Muscle of leg (tissue), 16 donors: ENCODE data around the gene NFKBIA. TPM values are rescaled to one million over a fixed set of nuclear protein-coding genes. Genes with fewer than 3 reads are reported as not detected.
A peak's percentile ranks its signal among the peaks of the same experiment; 100 is the strongest.
"Not testable (repeated sequence)": the region's sequence is repeated elsewhere in the genome, so short reads cannot be mapped to it uniquely, and the experiment has no call there.

Experiments used
- DNase-seq: peaks from one replicate; pipeline ENCODE4 v3.0.0; 2013
- H3K27ac ChIP-seq: one replicate; pipeline ENCODE4 v1.5.1; 2013; ENCODE audit warnings: mild to moderate bottlenecking, low read length, control low read depth
- H3K27me3 ChIP-seq: one replicate; pipeline ENCODE4 v1.6.1; 2013; ENCODE audit warnings: low read length; ENCODE audit not compliant: control insufficient read depth, insufficient read depth
- H3K36me3 ChIP-seq: one replicate; pipeline ENCODE4 v1.6.1; 2013; ENCODE audit warnings: low read length; ENCODE audit not compliant: control insufficient read depth, insufficient read depth
- H3K4me1 ChIP-seq: one replicate; pipeline ENCODE4 v1.6.1; 2013; ENCODE audit warnings: low read length; ENCODE audit not compliant: control insufficient read depth, insufficient read depth
- H3K4me3 ChIP-seq: one replicate; pipeline ENCODE4 v1.5.1; 2013; ENCODE audit warnings: low read length, control low read depth
- H3K9me3 ChIP-seq: replicated peaks from 2 replicates; pipeline ENCODE4 v1.6.1; 2013; ENCODE audit warnings: low read depth, low read length; ENCODE audit not compliant: control insufficient read depth
- WGBS: methylation state at CpG from one replicate; pipeline ENCODE4 v1.1.5; 2013; ENCODE audit warnings: missing lambda C conversion rate; ENCODE audit not compliant: insufficient coverage; 5-methylcytosine and 5-hydroxymethylcytosine counted together
- long read RNA-seq, 11 donors: transcript quantifications; one replicate each; lab custom pipeline, GENCODE V29; 2026
- polyA plus RNA-seq, 8 donors: library from polyadenylated mRNA; unstranded; fragments of 120-200 nt; gene quantifications; one replicate each; pipeline versions ENCODE4 v1.2.1 to v1.2.3, GENCODE V29; 2013; ENCODE audit warnings: inconsistent platforms in 1 of 8, low replicate concordance in 1 of 8; ENCODE audit not compliant: insufficient read length in 8 of 8, insufficient read depth in 1 of 8
- total RNA-seq: library from RNA; stranded (reverse); fragments of 120-200 nt; gene quantifications from one replicate; pipeline ENCODE4 v1.2.4, GENCODE V29; 2013

The NFKBIA gene
- total RNA-seq (63.2 TPM), polyA plus RNA-seq (10 to 100 TPM; 36.8 to 62.7 (median 48.7) TPM)
- long read RNA-seq, donor 1, transcript NFKBIA-201 (6 exons, 1,558 nt): major isoform, 5 of 8 reads
- long read RNA-seq, donor 1, partial matches to known transcripts: 0 of 8 reads
- long read RNA-seq, donor 1, other reads (novel, unspliced or antisense): 0 of 8 reads
- long read RNA-seq, donor 2, partial matches to known transcripts: 0 of 3 reads
- long read RNA-seq, donor 2, other reads (novel, unspliced or antisense): 0 of 3 reads
- long read RNA-seq, donor 3, transcript NFKBIA-201 (6 exons, 1,558 nt): major isoform, 18 of 25 reads
- long read RNA-seq, donor 3, partial matches to known transcripts: 5 of 25 reads
- long read RNA-seq, donor 3, other reads (novel, unspliced or antisense): 0 of 25 reads
- long read RNA-seq, donor 4, transcript NFKBIA-201 (6 exons, 1,558 nt): major isoform, 15 of 29 reads
- long read RNA-seq, donor 4, partial matches to known transcripts: 7 of 29 reads
- long read RNA-seq, donor 4, other reads (novel, unspliced or antisense): 0 of 29 reads
- long read RNA-seq, donor 5, transcript NFKBIA-201 (6 exons, 1,558 nt): major isoform, 50 of 72 reads
- long read RNA-seq, donor 5, partial matches to known transcripts: 14 of 72 reads
- long read RNA-seq, donor 5, other reads (novel, unspliced or antisense): 0 of 72 reads
- long read RNA-seq, donor 6, transcript NFKBIA-201 (6 exons, 1,558 nt): major isoform, 32 of 46 reads
- long read RNA-seq, donor 6, transcript NFKBIA-209 (5 exons, 1,537 nt): minor isoform, 5 of 46 reads
- long read RNA-seq, donor 6, partial matches to known transcripts: 6 of 46 reads
- long read RNA-seq, donor 6, other reads (novel, unspliced or antisense): 0 of 46 reads
- long read RNA-seq, donor 7, transcript NFKBIA-201 (6 exons, 1,558 nt): major isoform, 25 of 39 reads
- long read RNA-seq, donor 7, partial matches to known transcripts: 11 of 39 reads
- long read RNA-seq, donor 7, other reads (novel, unspliced or antisense): 0 of 39 reads
- long read RNA-seq, donor 8, transcript NFKBIA-201 (6 exons, 1,558 nt): major isoform, 24 of 28 reads
- long read RNA-seq, donor 8, partial matches to known transcripts: 0 of 28 reads
- long read RNA-seq, donor 8, other reads (novel, unspliced or antisense): 0 of 28 reads
- long read RNA-seq, donor 9, transcript NFKBIA-201 (6 exons, 1,558 nt): major isoform, 12 of 16 reads
- long read RNA-seq, donor 9, partial matches to known transcripts: 0 of 16 reads
- long read RNA-seq, donor 9, other reads (novel, unspliced or antisense): 0 of 16 reads
- long read RNA-seq, donor 10, transcript NFKBIA-201 (6 exons, 1,558 nt): major isoform, 18 of 33 reads
- long read RNA-seq, donor 10, partial matches to known transcripts: 11 of 33 reads
- long read RNA-seq, donor 10, other reads (novel, unspliced or antisense): 0 of 33 reads
- long read RNA-seq, donor 11, transcript NFKBIA-201 (6 exons, 1,558 nt): major isoform, 20 of 43 reads
- long read RNA-seq, donor 11, partial matches to known transcripts: 18 of 43 reads
- long read RNA-seq, donor 11, other reads (novel, unspliced or antisense): 0 of 43 reads

- H3K4me3 ChIP-seq: peak within 1 kb of the TSS; percentile 92
- peak; percentile 94 for DNase-seq
- peaks cover 38% of the 10 kb centered on the region for H3K36me3 ChIP-seq
- peaks cover 39% of the 10 kb centered on the region for H3K4me1 ChIP-seq
- H3K27me3 ChIP-seq: no peaks in the 10 kb centered on the region
- peak within 1 kb of the TSS; percentile 97 for H3K27ac ChIP-seq
- no peaks in the 10 kb centered on the region for H3K9me3 ChIP-seq
- under 1% methylated on average over 62 of the region's 69 CpGs for WGBS
These were observed at the start of gene NFKBIA for GRCh38 chr14:35404449-35405303. Gene NFKBIA (minus strand): TSS chr14:35404749. CDS start chr14:35404644, 105 bp downstream.

GRCh38 chr14:35446450-35446849 is 41.9 kb upstream of the NFKBIA start:
- Histone ChIP-seq H3K9me3 (no peaks in the 10 kb centered on the region), H3K27ac (no peak overlapping the region), H3K27me3 (no peaks in the 10 kb centered on the region), H3K4me3 (no peak overlapping the region), H3K36me3 (no peaks in the 10 kb centered on the region), H3K4me1 (no peaks in the 10 kb centered on the region)
- 75% methylated on average over 1 of the region's 1 CpG for WGBS
- no peak for DNase-seq

- Histone ChIP-seq H3K4me3 (no peak overlapping the region), H3K9me3 (no peaks in the 10 kb centered on the region), H3K27me3 (no peaks in the 10 kb centered on the region), H3K36me3 (no peaks in the 10 kb centered on the region), H3K4me1 (no peaks in the 10 kb centered on the region), H3K27ac (no peak overlapping the region)
- DNase-seq: no peak
- WGBS: no CpG with 5 or more reads among the region's 1 CpG
These were observed 39.6 kb upstream of the NFKBIA start for GRCh38 chr14:35444104-35444503.

- H3K36me3 ChIP-seq: no peaks in the 10 kb centered on the region
- no peak for DNase-seq
- no peak overlapping the region for H3K27ac ChIP-seq
- H3K4me3 ChIP-seq: no peak overlapping the region
- no peaks in the 10 kb centered on the region for H3K4me1 ChIP-seq
- H3K27me3 ChIP-seq: no peaks in the 10 kb centered on the region
- 100% methylated on average over 3 of the region's 4 CpGs for WGBS
- no peaks in the 10 kb centered on the region for H3K9me3 ChIP-seq
These were observed 36.6 kb upstream of the NFKBIA start for GRCh38 chr14:35441160-35441559.

- H3K27ac ChIP-seq: no peak overlapping the region
- no peaks in the 10 kb centered on the region for H3K36me3 ChIP-seq
- no peaks in the 10 kb centered on the region for H3K9me3 ChIP-seq
- 78% methylated on average over 2 of the region's 8 CpGs for WGBS
- no peaks in the 10 kb centered on the region for H3K27me3 ChIP-seq
- no peak for DNase-seq
- no peaks in the 10 kb centered on the region for H3K4me1 ChIP-seq
- H3K4me3 ChIP-seq: no peak overlapping the region
These were observed 34.6 kb upstream of the NFKBIA start for GRCh38 chr14:35438910-35439713.

- H3K27ac ChIP-seq, H3K4me3 ChIP-seq, H3K4me1 ChIP-seq, DNase-seq, H3K36me3 ChIP-seq, H3K27me3 ChIP-seq, H3K9me3 ChIP-seq: not testable (repeated sequence)
- 94% methylated on average over 6 of the region's 9 CpGs for WGBS
These were observed 33.9 kb upstream of the NFKBIA start for GRCh38 chr14:35438492-35438891.

GRCh38 chr14:35435177-35435576 is 30.6 kb upstream of the NFKBIA start:
- H3K4me3 ChIP-seq: no peak overlapping the region
- no peak for DNase-seq
- no peaks in the 10 kb centered on the region for H3K4me1 ChIP-seq
- no peaks in the 10 kb centered on the region for H3K27me3 ChIP-seq
- H3K36me3 ChIP-seq: no peaks in the 10 kb centered on the region
- H3K9me3 ChIP-seq: no peaks in the 10 kb centered on the region
- H3K27ac ChIP-seq: no peak overlapping the region

GRCh38 chr14:35433826-35434225 is 29.3 kb upstream of the NFKBIA start:
- H3K36me3 ChIP-seq: no peaks in the 10 kb centered on the region
- WGBS: no CpG with 5 or more reads among the region's 1 CpG
- H3K27me3 ChIP-seq: no peaks in the 10 kb centered on the region
- no peaks in the 10 kb centered on the region for H3K9me3 ChIP-seq
- no peak for DNase-seq
- H3K4me3 ChIP-seq: no peak overlapping the region
- no peaks in the 10 kb centered on the region for H3K4me1 ChIP-seq
- no peak overlapping the region for H3K27ac ChIP-seq
